Coronary artery (tissue), 2 donors: ENCODE data around the gene GASK1A.

Source experiments
- DNase-seq: peaks from one replicate; pipeline ENCODE4 v3.0.0-alpha.2; 2017; ENCODE audit warnings: low spot score
- H3K27ac ChIP-seq, 2 donors: fragments of 200-600 bp; sonication (generic); one replicate each; pipeline ENCODE4 v1.5.1; 2016 to 2019
- H3K4me3 ChIP-seq: fragments of 200-600 bp; sonication (generic); 2 replicates; pipeline ENCODE4 v1.5.1; 2016; ENCODE audit warnings: mild to moderate bottlenecking, moderate library complexity
- TF ChIP-seq, protein P1 (sequence below): fragments of 200-600 bp; sonication (generic); IDR thresholded peaks from one replicate; pipeline ENCODE4 v1.5.1; 2019; ENCODE audit warnings: antibody characterized with exemption

GASK1A gene

DNA sequence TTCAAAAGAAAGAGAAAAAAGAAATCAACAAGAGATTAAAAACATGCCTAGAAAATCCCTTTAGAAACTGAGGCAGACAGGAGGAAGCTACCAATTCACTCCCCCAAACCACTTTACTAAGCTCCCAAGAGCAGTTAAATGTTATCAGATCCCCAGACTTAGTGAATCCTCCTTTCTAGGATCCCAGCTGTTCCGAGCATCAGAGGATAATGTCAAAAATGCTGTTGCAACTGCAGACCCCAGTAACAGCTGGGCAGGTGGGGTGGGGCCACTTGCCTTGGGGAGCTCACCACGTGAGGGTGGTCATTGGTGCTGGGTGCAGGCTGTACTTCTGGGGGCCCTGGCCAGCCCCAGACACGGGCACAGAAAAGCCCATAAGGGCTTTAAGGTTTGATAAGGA lies 117.7 kb downstream of the GASK1A start:
- TF ChIP-seq, protein P1, sequence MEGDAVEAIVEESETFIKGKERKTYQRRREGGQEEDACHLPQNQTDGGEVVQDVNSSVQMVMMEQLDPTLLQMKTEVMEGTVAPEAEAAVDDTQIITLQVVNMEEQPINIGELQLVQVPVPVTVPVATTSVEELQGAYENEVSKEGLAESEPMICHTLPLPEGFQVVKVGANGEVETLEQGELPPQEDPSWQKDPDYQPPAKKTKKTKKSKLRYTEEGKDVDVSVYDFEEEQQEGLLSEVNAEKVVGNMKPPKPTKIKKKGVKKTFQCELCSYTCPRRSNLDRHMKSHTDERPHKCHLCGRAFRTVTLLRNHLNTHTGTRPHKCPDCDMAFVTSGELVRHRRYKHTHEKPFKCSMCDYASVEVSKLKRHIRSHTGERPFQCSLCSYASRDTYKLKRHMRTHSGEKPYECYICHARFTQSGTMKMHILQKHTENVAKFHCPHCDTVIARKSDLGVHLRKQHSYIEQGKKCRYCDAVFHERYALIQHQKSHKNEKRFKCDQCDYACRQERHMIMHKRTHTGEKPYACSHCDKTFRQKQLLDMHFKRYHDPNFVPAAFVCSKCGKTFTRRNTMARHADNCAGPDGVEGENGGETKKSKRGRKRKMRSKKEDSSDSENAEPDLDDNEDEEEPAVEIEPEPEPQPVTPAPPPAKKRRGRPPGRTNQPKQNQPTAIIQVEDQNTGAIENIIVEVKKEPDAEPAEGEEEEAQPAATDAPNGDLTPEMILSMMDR = no peak
- H3K4me3 ChIP-seq = no peak overlapping the region
- no peak overlapping the region for H3K27ac ChIP-seq
- DNase-seq = no peak

GRCh38 chr3:43097400-43098080 lies 118.4 kb downstream of the GASK1A start:
- H3K4me3 ChIP-seq = no peak overlapping the region
- no peak overlapping the region for H3K27ac ChIP-seq
- TF ChIP-seq, protein P1 = no peak
- DNase-seq = no peak

DNA sequence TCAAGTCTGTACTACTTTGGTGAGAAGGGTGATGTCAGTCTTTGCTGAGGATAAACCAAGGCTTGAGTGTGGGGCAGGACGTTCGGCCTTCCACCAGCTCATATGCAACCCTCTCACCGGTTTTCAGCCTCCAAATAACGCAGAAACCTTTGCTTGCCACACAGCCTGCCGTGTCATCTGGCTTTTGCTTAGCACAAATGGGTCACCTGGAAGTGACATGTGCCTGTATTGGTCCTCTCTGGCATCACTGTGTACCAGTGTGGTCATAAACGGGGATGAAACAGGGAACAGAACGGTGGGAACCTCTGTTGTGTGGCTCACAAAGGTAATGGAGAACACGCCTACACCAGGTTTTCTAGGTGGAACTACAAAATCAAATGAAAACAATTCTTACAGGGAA lies 119.7 kb downstream of the GASK1A start:
- DNase-seq = no peak
- TF ChIP-seq, protein P1 = no peak
- Histone ChIP-seq H3K27ac (no peak overlapping the region), H3K4me3 (no peak overlapping the region)

- DNase-seq = no peak
- H3K4me3 ChIP-seq = no peak overlapping the region
- no peak overlapping the region for H3K27ac ChIP-seq
- TF ChIP-seq, protein P1 = no peak
Measured at GRCh38 chr3:43102773-43103480, 123.8 kb downstream of the GASK1A start.

DNA sequence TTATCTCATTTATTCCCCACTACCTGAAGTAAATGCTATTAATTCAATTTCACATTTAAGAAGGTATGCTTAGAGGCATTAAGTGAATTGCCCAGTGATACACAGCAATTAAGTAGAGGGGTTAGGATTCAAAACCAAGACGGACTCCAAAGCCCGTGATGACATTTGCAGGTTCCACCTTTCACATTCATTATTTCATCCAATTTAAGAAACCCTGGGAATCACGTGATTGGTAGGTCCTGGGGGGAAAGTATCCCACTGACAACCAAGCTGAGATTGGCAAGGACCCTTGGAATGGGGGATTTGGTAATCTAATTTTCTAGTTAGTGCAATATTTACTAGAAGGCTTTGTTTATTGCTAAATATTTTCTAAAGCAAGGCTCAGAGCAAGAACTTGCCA lies 124.9 kb downstream of the GASK1A start:
- TF ChIP-seq, protein P1 = no peak
- Histone ChIP-seq H3K4me3 (peak overlapping the region; percentile 90), H3K27ac (no peak overlapping the region)
- DNase-seq = no peak

DNA sequence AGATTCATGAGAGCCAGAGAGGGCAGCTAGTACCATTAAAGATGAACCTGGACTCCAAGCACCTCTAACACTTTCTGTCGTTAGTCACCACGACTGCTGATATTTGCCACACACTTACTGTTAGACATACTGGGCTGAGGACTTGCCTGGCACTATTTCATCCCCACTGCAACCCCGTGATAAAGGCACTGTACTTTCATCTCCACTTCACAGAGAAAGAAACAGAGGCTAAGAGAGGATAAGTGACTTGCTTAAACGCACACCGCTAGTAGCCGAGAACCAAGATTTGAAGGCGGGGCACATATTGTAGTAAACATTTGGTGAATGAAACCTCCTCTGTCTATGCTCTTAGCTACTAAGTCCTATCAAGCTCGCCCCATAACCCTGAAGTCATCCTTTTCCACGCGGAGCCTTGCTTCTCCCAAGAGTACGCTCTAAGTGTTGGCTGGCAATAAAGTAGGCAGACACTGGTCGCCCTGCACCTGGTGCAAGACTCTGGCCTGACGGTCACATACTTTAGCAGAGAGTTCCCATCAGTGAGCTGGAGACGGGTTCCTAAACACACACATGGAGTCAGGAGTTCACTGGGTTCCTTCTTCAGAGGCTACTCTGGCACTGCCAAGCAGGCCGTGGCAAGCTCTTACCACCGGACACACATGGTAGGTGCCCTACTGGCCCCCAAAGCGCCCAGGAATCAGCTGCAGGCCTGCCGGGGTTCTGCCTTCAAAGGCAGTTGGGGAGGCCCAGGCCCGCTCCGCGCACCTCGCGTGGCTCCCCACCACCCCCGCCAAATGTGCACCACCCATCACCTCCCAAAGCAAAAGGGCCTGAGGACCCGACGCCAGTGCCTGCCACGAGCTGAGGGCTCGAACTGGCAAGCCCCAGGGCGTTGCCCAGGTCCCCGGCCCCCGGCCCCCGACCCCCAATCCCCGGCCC lies 125.8 kb downstream of the GASK1A start:
- no peak for DNase-seq
- TF ChIP-seq, protein P1 = no peak
- H3K27ac ChIP-seq = peak overlapping the region; percentile 48 to 59
- peak overlapping the region; percentile 90 for H3K4me3 ChIP-seq
